GM19463 (cell line): ENCODE results near the gene NDUFS2.
"Not testable (repeated sequence)": the region's sequence is repeated elsewhere in the genome, so short reads cannot be mapped to it uniquely, and the experiment has no call there.

Experiments used
- ATAC-seq: cut with Tn5 transposase; IDR thresholded peaks from one replicate; pipeline ENCODE4 v1.9.1; 2021; ENCODE audit warnings: mild to moderate bottlenecking, moderate library complexity; ENCODE audit not compliant: unreplicated experiment

Gene NDUFS2

GRCh38 chr1:161242313-161242712 is 40.1 kb downstream of the NDUFS2 start:
- no peak for ATAC-seq

- ATAC-seq, result no peak
Observed at GRCh38 chr1:161244888-161245287, 42.7 kb downstream of the NDUFS2 start.

- not testable (repeated sequence) for ATAC-seq
Observed at GRCh38 chr1:161250100-161250499, 47.9 kb downstream of the NDUFS2 start.

- no peak for ATAC-seq
Observed at GRCh38 chr1:161250829-161251228, 48.7 kb downstream of the NDUFS2 start.

- ATAC-seq, result no peak
Observed at GRCh38 chr1:161251579-161251978, 49.4 kb downstream of the NDUFS2 start.

- ATAC-seq, result not testable (repeated sequence)
Observed at GRCh38 chr1:161255302-161255701, 53.1 kb downstream of the NDUFS2 start.

GRCh38 chr1:161255955-161256520 is 53.9 kb downstream of the NDUFS2 start:
- not testable (repeated sequence) for ATAC-seq

- not testable (repeated sequence) for ATAC-seq
Observed at GRCh38 chr1:161257109-161257508, 54.9 kb downstream of the NDUFS2 start.

GRCh38 chr1:161258439-161259344 is 56.5 kb downstream of the NDUFS2 start, which contains the start of gene PCP4L1:
Gene PCP4L1, plus strand, starts transcription at chr1:161258745. Its CDS starts 230 bp downstream, at chr1:161258975.
- peak; percentile 66 for ATAC-seq

- ATAC-seq, result no peak
Observed at GRCh38 chr1:161259345-161259702, 57.2 kb downstream of the NDUFS2 start.

GRCh38 chr1:161259765-161260164 is 57.6 kb downstream of the NDUFS2 start:
- ATAC-seq, result no peak

GRCh38 chr1:161260376-161261260 is 58.5 kb downstream of the NDUFS2 start:
- ATAC-seq, result no peak

GRCh38 chr1:161261261-161262235 is 59.4 kb downstream of the NDUFS2 start:
- no peak for ATAC-seq
